Retinal pigment epithelial cell (primary cell): ENCODE data around the gene OPA1.

Experiments used
- DNase-seq: peaks from one replicate; pipeline ENCODE4 v3.0.0-alpha.2; 2010; ENCODE audit warnings: low read depth
- H3K4me3 ChIP-seq: 2 replicates; pipeline ENCODE4 v1.5.1; 2011; ENCODE audit warnings: mild to moderate bottlenecking, low read length, control low read depth, moderate library complexity
- CTCF ChIP-seq: conservative IDR thresholded peaks from 2 replicates; pipeline ENCODE4 v1.5.1; 2011; ENCODE audit warnings: low read depth, low read length, control low read depth, inconsistent platforms

The OPA1 gene

GRCh38 chr3:193592841-193593667 is at the start of gene OPA1:
Gene OPA1 (plus strand): TSS chr3:193593208. CDS start chr3:193593378, 170 bp downstream.
- DNase-seq, result peak; percentile 95
- peak within 1 kb of the TSS; percentile 72 for H3K4me3 ChIP-seq
- TF ChIP-seq CTCF, result peak; percentile 21

- no peak for TF ChIP-seq CTCF
- no peak for DNase-seq
Observed at GRCh38 chr3:193544289-193544688, 48.7 kb upstream of the OPA1 start.

GRCh38 chr3:193545304-193545703 is 47.7 kb upstream of the OPA1 start:
- H3K4me3 ChIP-seq, result no peak overlapping the region
- no peak for TF ChIP-seq CTCF
- DNase-seq, result no peak

More at GRCh38 chr3:193544289-193544688, 48.7 kb upstream of the OPA1 start:
- H3K4me3 ChIP-seq, result no peak overlapping the region

- DNase-seq, result no peak
- no peak overlapping the region for H3K4me3 ChIP-seq
- no peak for TF ChIP-seq CTCF
Observed at GRCh38 chr3:193546129-193546528, 46.9 kb upstream of the OPA1 start.

- H3K4me3 ChIP-seq, result no peak overlapping the region
- DNase-seq, result no peak
- no peak for TF ChIP-seq CTCF
Observed at GRCh38 chr3:193548406-193548805, 44.6 kb upstream of the OPA1 start.

GRCh38 chr3:193552923-193553322 is 40.1 kb upstream of the OPA1 start:
- no peak overlapping the region for H3K4me3 ChIP-seq
- no peak for TF ChIP-seq CTCF

GRCh38 chr3:193553586-193553985 is 39.4 kb upstream of the OPA1 start:
- DNase-seq, result peak; percentile 39
- H3K4me3 ChIP-seq, result no peak overlapping the region
- no peak for TF ChIP-seq CTCF

More at GRCh38 chr3:193552923-193553322, 40.1 kb upstream of the OPA1 start:
- no peak for DNase-seq
